Stimulated activated CD8-positive, alpha-beta memory T cell treated with anti-CD3 and anti-CD28 coated beads, Interleukin-12 subunit alpha, Interleukin-12 subunit beta, amount 100 ng/mL, for 24 hours (primary cell): ENCODE data around the gene PKNOX2.
"Not testable (repeated sequence)": the region's sequence is repeated elsewhere in the genome, so short reads cannot be mapped to it uniquely, and the experiment has no call there.

Experiments used
- DNase-seq: peaks from one replicate; pipeline ENCODE4 v3.0.0-alpha.2; 2020; ENCODE audit errors: extremely low read depth

PKNOX2 gene

DNA sequence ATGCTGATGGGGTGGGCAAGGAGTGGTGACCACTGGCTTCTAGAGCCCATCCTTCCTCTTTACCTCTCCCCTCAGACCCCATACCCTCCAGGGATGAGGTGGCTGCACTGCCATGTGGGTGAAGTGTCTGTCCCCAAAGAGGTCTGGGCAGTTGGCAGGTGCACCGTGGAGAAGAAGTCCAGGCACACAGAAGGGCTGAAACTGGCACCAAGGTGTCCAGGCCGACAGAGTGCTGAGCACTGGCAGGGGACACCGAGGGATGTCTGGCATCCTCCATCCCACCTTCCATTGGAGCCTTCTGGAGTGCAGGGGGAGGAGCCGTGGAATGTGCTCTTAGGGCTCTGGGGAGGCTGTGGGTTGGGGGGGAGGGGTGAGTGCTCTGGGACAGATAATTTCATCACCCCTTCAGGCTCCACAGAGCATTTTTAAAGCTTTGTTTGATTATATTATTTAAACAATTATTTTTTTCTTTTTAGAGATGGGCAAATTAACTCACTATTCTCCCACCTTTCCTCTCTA is 37.9 kb downstream of the PKNOX2 start:
- DNase-seq = no peak

DNA sequence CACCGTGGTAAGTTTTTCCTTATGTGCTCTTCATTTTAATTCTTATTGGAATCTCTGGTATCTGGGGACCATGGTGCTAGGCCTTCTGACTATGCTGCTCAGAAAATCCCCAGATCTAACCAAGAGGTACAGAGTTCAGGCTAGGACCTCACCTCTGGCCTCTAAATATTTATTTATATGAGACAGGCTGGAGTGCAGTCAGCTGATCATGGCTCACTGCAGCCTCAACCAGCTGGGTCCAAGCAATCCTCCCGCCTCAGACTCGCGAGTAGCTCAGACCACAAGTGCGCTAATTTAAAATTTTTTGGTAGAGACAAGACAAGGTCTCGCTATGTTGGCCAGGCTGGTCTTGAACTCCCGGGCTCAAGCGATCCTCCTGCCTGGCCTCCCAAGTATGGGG is 38.4 kb downstream of the PKNOX2 start:
- no peak for DNase-seq

GRCh38 chr11:125207866-125208425 is 43.4 kb downstream of the PKNOX2 start:
- no peak for DNase-seq

DNA sequence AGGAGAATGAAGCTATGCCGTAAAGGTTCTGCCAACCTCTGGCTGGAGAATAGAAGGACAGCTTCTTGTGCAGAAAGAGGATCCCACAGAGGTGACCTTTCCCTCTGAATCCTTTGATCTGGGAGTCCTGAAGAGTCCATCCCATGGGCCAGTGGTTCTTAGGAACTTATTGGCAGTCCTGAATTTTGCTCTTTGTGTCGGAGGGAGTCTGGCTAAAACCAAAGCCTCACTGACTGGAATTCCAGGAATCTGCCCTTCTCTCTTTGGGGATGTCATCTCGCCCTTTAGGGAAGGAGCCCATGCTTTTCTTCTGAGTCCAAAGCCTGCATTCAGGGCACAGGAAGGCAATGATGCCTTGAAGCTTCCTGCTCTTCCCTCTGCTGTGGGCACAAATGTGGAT is 45.5 kb downstream of the PKNOX2 start:
- no peak for DNase-seq

DNA sequence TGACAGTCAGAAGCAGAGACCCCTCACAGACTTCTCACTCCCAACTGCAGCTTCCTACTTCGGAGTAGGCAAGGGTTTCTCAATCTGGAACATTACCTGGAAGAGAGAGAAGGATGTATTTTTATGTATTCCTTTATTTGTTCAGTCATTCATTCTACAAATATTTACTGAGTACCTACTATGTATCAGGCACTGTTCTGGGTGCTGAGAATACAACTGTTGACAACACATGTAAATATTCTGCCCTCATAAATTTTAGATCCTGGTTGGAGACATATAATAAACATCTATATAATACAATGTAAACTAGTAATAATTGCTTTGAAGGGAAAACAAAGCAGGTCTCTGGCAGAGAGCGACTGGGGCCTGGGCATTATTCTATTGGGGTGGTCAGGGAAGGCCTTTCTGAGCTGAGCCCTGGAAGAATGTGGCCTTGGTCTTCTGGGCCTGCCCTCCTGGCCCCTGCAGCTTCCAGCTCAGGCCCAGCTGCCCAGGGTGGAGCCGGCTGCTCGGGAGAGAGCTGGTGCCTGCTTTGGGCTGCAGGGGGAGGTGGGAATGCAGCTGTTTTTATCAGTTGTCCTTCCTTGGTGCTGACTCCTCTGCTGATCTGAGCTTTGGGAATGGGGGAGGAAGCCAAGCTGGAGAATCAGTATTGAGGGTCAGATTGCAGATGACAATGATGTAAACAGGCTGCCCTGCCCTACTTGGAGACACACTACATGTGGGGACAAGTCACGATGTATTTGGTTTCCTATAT is 46.8 kb downstream of the PKNOX2 start:
- no peak for DNase-seq

DNA sequence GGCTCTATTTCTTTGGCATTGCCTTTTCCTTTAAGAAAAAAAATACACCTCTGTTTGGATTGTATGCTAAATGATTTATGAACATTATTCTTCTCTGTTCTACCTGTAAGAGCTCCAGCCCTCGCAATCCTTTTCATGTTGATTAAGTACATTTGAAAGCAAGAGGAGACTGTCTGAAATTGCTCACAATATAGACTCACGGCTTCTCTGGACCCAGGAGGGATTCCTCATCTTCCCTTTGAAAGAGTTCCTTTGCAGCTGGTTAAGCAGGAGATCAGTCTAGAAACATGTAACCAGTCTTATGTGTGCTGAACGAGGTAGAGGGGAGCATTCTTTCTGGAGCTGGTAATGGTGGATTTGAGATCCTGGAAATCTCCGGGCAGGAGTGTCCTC is 47.4 kb downstream of the PKNOX2 start:
- DNase-seq = no peak

- DNase-seq = no peak
These were observed 50.3 kb downstream of the PKNOX2 start for GRCh38 chr11:125214601-125215565.

DNA sequence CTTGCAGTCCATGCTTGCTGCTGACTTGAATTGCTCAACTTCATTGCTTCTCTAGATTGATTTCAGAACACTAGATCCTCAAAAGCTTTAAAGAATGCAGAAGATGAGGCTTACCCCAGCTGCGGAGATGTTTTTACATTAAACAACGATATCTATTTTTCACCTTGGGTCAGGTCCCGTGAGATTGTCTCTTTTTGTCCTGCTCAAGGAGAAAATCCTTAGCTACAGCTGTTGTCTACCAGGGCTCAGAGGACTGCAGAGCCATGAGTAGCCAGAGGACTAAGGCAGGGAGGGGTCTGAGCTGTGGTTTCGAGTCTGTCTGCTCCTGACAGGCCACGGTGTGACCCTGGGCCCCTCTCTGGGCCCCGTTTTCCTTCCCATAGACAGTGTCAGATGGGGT is 51.4 kb downstream of the PKNOX2 start:
- DNase-seq = no peak

DNA sequence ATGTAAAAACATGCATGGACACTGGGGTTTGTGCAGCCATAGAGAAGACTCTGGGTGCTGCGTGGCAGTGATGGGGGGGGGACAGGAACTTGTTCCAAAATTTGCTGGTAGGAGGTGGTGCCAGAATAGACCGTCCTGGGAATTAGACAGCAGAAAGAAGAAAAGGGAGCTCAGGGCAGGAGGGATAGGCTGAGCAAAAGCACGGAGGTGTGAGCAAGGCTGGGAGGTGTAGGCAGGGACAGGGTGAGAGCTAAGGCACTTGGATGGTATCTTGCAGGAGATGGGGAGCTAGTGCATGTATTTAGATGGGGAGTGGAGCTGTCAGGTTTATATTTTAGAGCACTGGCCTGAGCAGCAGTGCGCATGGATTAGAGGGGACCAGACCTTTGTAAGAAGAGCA is 53.8 kb downstream of the PKNOX2 start:
- DNase-seq = no peak

- no peak for DNase-seq
These were observed 56.9 kb downstream of the PKNOX2 start for GRCh38 chr11:125221461-125221860.

DNA sequence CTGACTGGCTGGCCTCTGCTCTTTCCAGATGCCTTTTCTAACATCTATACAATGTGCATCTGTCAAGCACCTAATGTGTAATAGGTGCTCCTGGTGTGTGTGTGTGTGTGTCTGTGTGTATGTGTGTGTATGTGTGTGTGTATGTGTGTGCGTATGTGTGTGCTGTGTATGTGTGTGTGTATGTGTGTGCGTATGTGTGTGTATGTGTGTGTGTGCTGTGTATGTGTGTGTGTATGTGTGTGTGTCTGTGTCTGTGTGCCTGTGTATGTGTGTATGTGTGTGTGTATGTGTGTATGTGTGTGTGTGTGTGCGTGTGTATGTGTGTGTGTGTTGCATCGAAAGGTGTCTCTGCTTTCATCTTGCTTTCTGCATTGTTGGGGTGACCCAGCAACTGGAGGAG is 57.9 kb downstream of the PKNOX2 start:
- no peak for DNase-seq

DNA sequence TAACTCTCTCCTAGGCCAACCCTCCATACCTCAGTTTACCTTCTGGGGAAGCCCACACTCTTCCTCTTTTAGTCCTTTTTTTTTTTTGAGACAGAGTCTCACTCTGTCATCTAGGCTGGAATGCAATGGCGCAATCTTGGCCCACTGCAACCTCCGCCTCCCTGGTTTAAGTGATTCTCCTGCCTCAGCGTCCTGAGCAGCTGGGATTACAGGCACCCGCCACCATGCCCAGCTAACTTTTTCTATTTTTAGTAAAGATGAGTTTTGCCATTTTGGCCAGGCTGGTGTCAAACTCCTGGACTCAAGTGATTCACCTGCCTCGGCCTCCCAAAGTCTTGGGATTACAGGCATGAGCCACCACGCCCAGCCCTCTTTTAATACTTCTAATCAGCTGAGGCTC is 58.6 kb downstream of the PKNOX2 start:
- not testable (repeated sequence) for DNase-seq

- DNase-seq = no peak
These were observed 59.4 kb downstream of the PKNOX2 start for GRCh38 chr11:125223901-125224361.

DNA sequence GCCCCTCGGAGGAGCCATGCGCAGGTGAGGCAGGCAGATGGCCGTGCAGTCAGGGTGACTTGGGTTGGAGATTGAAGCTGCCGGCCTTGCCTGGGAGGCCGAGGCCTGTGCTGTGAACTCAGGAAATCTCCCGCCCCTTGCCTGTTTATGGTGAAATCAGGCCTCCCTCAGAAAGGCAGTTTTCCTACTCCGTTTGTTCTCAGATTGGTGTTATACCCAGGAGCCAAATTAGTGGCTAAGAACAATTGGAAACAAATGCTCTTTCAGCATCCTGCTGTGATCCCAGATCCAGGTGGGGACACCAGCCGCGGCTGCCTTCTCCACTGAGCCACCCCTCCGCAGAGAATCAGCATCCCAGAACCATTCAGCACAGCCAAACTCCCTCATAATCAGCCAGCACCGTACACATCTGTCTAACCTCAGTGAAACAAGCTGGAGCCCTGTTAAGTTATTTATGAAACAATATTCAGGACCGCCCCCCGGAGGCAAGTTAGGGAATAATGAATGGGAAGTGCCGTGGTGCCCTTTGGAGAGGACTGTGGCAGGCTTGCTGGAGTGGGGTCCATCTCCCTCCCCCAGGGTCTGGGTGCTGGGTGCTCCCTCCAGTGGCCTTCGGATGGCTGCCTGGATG is 60.0 kb downstream of the PKNOX2 start:
- no peak for DNase-seq

- DNase-seq = no peak
These were observed 60.9 kb downstream of the PKNOX2 start for GRCh38 chr11:125225401-125225800.

DNA sequence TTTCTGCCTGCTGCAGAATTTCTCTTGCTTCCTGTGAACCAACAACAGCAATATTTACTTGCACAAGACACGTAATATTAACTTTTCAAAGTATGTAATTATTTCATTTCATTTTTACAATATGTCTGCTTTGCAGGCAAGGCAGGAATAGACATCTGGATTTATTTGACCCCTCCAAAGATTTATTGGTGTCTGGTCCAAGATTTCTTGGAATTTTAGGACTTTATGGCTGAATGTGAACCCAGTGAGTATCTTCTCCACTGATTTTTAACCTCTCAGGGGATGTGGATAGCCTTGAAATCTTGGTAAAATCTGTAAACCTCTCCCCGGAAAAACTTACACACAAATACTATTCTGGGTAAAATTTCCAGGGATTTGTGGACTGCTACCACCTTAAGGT is 61.5 kb downstream of the PKNOX2 start:
- DNase-seq = no peak

DNA sequence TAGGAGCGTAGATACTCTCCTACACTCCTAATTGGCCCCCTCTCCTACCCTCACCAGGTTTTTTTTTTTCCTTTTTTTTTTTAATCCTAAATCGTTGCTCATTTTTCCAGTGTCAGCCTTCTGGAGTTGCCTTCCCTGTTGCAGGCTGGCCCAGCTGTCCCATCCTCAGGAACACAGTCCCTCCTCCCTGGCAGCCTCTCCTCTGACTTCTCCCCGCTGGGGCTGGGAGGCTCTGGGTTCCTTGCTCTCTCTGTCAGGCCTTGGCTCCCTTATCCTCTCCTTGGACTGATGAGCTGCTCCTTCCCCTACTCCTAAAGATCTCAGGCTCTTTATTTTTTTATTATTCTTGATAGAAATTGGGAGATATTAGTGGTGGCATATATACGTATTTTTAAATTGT is 62.2 kb downstream of the PKNOX2 start:
- DNase-seq = no peak

- no peak for DNase-seq
These were observed 62.6 kb downstream of the PKNOX2 start for GRCh38 chr11:125227151-125227550.

DNA sequence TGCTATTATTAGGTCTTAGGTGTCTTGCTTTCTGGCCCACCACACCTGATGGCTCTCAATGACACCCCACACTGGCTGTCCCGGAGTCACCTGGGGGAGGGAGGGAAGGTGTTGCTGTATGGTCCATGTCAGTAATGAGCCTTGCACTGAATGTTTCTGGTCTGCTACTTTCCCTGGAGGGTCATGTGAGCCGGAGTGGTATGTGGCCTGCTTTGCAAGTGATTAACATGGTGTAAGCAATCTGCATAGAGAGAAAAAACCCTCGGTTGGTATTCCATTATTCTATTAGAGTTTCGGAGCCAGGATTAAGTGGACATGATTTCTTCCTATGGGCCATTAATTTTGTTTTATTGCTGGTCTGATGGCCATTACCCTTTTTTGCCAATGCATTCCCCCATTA is 63.9 kb downstream of the PKNOX2 start:
- DNase-seq = no peak

DNA sequence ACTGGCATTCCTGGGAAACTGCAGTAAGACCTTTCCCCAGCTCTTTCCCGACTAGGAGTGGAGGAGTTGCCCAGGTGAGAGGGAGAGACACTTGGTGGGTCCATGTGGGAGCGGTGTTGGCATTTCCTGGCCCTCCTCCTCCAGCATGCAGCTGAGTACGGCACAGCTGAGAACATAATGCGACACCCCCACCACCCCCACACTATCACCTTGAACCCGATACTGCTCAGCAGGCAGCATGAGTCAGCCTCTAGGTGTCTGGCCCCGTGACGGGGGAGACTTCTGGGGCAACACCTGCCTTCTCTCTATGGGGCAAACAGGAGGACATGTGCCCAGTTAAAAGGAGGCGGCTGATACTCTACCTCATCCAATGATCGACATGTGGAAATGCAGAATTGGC is 64.4 kb downstream of the PKNOX2 start:
- DNase-seq = no peak

DNA sequence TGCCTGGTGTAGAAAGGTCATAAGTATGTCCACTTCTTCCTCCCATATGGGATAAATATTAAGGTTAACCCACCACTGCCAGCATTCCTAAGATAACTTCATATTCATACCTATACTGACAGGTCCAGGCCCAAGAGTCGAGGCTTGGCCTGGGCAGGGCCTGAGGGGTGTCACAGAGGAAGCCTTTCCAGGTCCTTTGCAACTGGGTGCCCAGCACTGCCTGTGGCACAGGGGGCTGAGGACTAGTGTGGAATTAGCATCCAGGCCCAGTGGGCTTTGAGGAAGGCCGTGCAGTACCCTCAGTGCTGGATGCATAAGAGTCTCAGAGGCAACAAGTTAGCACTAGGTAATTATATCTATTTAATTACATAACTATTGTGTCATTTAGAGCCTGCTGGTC is 65.4 kb downstream of the PKNOX2 start:
- no peak for DNase-seq

- DNase-seq = no peak
These were observed 68.6 kb downstream of the PKNOX2 start for GRCh38 chr11:125233116-125233515.
